WTC11 (cell line): ENCODE results near the gene PTGS1. TPM values are rescaled to one million over a fixed set of nuclear protein-coding genes. Genes with fewer than 3 reads are reported as not detected.

Experiments used
- ATAC-seq: fragments of 200-7000 bp; cut with Tn5 transposase; 2 replicates; pipeline ENCODE4 v1.10.0; 2021; ENCODE audit warnings: mild to moderate bottlenecking, moderate library complexity
- CTCF ChIA-PET: fragments of 300-600 bp; sonication (Branson Sonifier 250); formaldehyde crosslinking; loops from one replicate; lab custom pipeline; 2021; ENCODE audit warnings: antibody characterized with exemption; lab: Charles Lee
- POLR2A ChIA-PET: fragments of 350-600 bp; sonication (Branson Sonifier 250); formaldehyde crosslinking; loops from one replicate; lab custom pipeline; 2021; ENCODE audit warnings: antibody characterized with exemption; lab: Charles Lee
- DNase-seq: peaks from one replicate; pipeline ENCODE4 v3.0.0; 2021; ENCODE audit warnings: low spot score
- H3K27ac Mint-ChIP-seq: 2 replicates; pipeline ENCODE4 v1.8.0; 2021; ENCODE audit warnings: mixed read lengths
- H3K27me3 Mint-ChIP-seq: 2 replicates; pipeline ENCODE4 v1.8.0; 2021; ENCODE audit warnings: low read depth, mild to moderate bottlenecking, moderate library complexity, mixed read lengths
- H3K36me3 Mint-ChIP-seq: 2 replicates; pipeline ENCODE4 v1.8.0; 2021; ENCODE audit warnings: mixed read lengths
- H3K4me1 Mint-ChIP-seq: 2 replicates; pipeline ENCODE4 v1.8.0; 2022; ENCODE audit warnings: mixed read lengths
- H3K4me3 Mint-ChIP-seq: 2 replicates; pipeline ENCODE4 v1.8.0; 2021; ENCODE audit warnings: mild to moderate bottlenecking, moderate library complexity, mixed read lengths
- H3K9me3 Mint-ChIP-seq: 2 replicates; pipeline ENCODE4 v1.8.0; 2021; ENCODE audit warnings: mixed read lengths
- CTCF ChIP-seq: fragments of 200-600 bp; IDR thresholded peaks from 2 replicates; pipeline ENCODE4 v1.8.0; 2022; ENCODE audit warnings: antibody characterized with exemption
- E2F4 ChIP-seq: sonication (generic); formaldehyde crosslinking; IDR thresholded peaks from 2 replicates; pipeline ENCODE4 v1.8.1; 2022; ENCODE audit warnings: low read depth, mild to moderate bottlenecking, moderate library complexity, missing genetic modification reagents, borderline replicate concordance
- GTF2I ChIP-seq: fragments of 250-450 bp; sonication (Bioruptor Pico); conservative IDR thresholded peaks from 2 replicates; pipeline ENCODE4 v1.4.0; 2021; ENCODE audit warnings: mild to moderate bottlenecking
- IRF2 ChIP-seq: sonication (generic); formaldehyde crosslinking; IDR thresholded peaks from 2 replicates; pipeline ENCODE4 v1.8.0; 2022; ENCODE audit warnings: low read depth, missing genetic modification reagents, borderline replicate concordance
- JUN ChIP-seq: sonication (generic); formaldehyde crosslinking; IDR thresholded peaks from 2 replicates; pipeline ENCODE4 v1.8.0; 2023; ENCODE audit warnings: mild to moderate bottlenecking, missing genetic modification reagents
- KAT7 ChIP-seq: sonication (generic); formaldehyde crosslinking; IDR thresholded peaks from 2 replicates; pipeline ENCODE4 v1.8.1; 2023; ENCODE audit warnings: missing genetic modification reagents, mild to moderate bottlenecking, borderline replicate concordance
- MXD4 ChIP-seq: fragments of 250-450 bp; sonication (Bioruptor Pico); IDR thresholded peaks from 2 replicates; pipeline ENCODE4 v1.8.0; 2021; ENCODE audit warnings: mild to moderate bottlenecking, moderate library complexity, borderline replicate concordance
- MYBL2 ChIP-seq: sonication (generic); formaldehyde crosslinking; IDR thresholded peaks from 2 replicates; pipeline ENCODE4 v1.8.1; 2023; ENCODE audit warnings: mild to moderate bottlenecking, moderate library complexity, missing genetic modification reagents
- NR1H2 ChIP-seq: sonication (generic); formaldehyde crosslinking; IDR thresholded peaks from 2 replicates; pipeline ENCODE4 v1.9.0; 2021; ENCODE audit warnings: mild to moderate bottlenecking, moderate library complexity, missing genetic modification reagents
- OVOL2 ChIP-seq: fragments of 250-450 bp; sonication (Bioruptor Pico); IDR thresholded peaks from 2 replicates; pipeline ENCODE4 v1.9.0; 2021; ENCODE audit warnings: mild to moderate bottlenecking, borderline replicate concordance
- TEAD1 ChIP-seq: sonication (generic); formaldehyde crosslinking; IDR thresholded peaks from 2 replicates; pipeline ENCODE4 v1.8.0; 2022; ENCODE audit warnings: mild to moderate bottlenecking, missing genetic modification reagents
- ZMAT4 ChIP-seq: fragments of 250-450 bp; sonication (Bioruptor Pico); IDR thresholded peaks from 2 replicates; pipeline ENCODE4 v1.9.0; 2021; ENCODE audit warnings: mild to moderate bottlenecking
- ZNF121 ChIP-seq: sonication (generic); formaldehyde crosslinking; IDR thresholded peaks from 2 replicates; pipeline ENCODE4 v1.8.0; 2023; ENCODE audit warnings: missing genetic modification reagents
- ZNF219 ChIP-seq: sonication (generic); formaldehyde crosslinking; IDR thresholded peaks from 2 replicates; pipeline ENCODE4 v1.8.0; 2023; ENCODE audit warnings: missing genetic modification reagents, mild to moderate bottlenecking, borderline replicate concordance
- ZNF396 ChIP-seq: fragments of 250-450 bp; sonication (Bioruptor Pico); IDR thresholded peaks from 2 replicates; pipeline ENCODE4 v1.8.0; 2021; ENCODE audit warnings: mild to moderate bottlenecking, moderate library complexity, borderline replicate concordance
- ZNF423 ChIP-seq: fragments of 250-450 bp; sonication (Bioruptor Pico); IDR thresholded peaks from 2 replicates; pipeline ENCODE4 v2.1.2; 2022; ENCODE audit warnings: mild to moderate bottlenecking, moderate library complexity
- ZNF425 ChIP-seq: fragments of 250-450 bp; sonication (Bioruptor Pico); conservative IDR thresholded peaks from 2 replicates; pipeline ENCODE4 v1.9.0; 2021; ENCODE audit warnings: mild to moderate bottlenecking
- total RNA-seq: library from RNA; stranded (reverse); gene quantifications from 3 replicates; pipeline ENCODE4 v1.2.3, GENCODE V29; 2021
- TF ChIP-seq, protein P1 (sequence below): sonication (generic); formaldehyde crosslinking; IDR thresholded peaks from 2 replicates; pipeline ENCODE4 v1.8.1; 2023; ENCODE audit warnings: mild to moderate bottlenecking, missing genetic modification reagents, moderate library complexity
- TF ChIP-seq, protein P2 (sequence below): sonication (generic); formaldehyde crosslinking; IDR thresholded peaks from 2 replicates; pipeline ENCODE4 v1.8.1; 2022; ENCODE audit warnings: mild to moderate bottlenecking, missing genetic modification reagents, moderate library complexity, borderline replicate concordance

The PTGS1 gene
- total RNA-seq, 1 experiment from 2014 or later = 1.0 TPM

- no peak overlapping the region for H3K27ac Mint-ChIP-seq
- H3K4me1 Mint-ChIP-seq = peaks cover 66% of the 10 kb centered on the region
- TF ChIP-seq OVOL2 = no peak
- TF ChIP-seq ZNF396 (CRISPR knock-in tag) = no peak
- TF ChIP-seq ZNF425 (CRISPR knock-in tag) = no peak
- no peak for TF ChIP-seq MYBL2 (CRISPR knock-in tag)
- TF ChIP-seq, protein P1, sequence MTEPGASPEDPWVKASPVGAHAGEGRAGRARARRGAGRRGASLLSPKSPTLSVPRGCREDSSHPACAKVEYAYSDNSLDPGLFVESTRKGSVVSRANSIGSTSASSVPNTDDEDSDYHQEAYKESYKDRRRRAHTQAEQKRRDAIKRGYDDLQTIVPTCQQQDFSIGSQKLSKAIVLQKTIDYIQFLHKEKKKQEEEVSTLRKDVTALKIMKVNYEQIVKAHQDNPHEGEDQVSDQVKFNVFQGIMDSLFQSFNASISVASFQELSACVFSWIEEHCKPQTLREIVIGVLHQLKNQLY (CRISPR knock-in tag) = no peak
- ChIA-PET POLR2A (no interaction called here), CTCF (interaction anchor here (2.0 to 6.6 kb wide), 3 partner anchors 16 to 235 kb away, joined by 5 to 71 read pairs (median 39); no protein-coding TSS in a partner anchor)
- no peak for ATAC-seq
- H3K27me3 Mint-ChIP-seq = peaks cover 8% of the 10 kb centered on the region; the same call in 1 of the 2 replicates
- H3K36me3 Mint-ChIP-seq = no peaks in the 10 kb centered on the region
- no peak overlapping the region for H3K4me3 Mint-ChIP-seq
- H3K9me3 Mint-ChIP-seq = no peaks in the 10 kb centered on the region
- DNase-seq = no peak
Measured at GRCh38 chr9:122334916-122335315, 35.9 kb upstream of the PTGS1 start.

GRCh38 chr9:122336189-122336588 is 34.6 kb upstream of the PTGS1 start:
- ATAC-seq (no peak), DNase-seq (no peak)
- ChIA-PET POLR2A (interaction anchor here (1.7 kb wide), 1 partner anchor 10 kb away, joined by 7 read pairs; no protein-coding TSS in a partner anchor), CTCF (interaction anchor here (0.5 to 6.6 kb wide), 7 partner anchors 10 to 475 kb away, joined by 3 to 71 read pairs (median 21); partner anchors contain the start of genes MRRF and RBM18)
- H3K27me3 Mint-ChIP-seq = peaks cover 8% of the 10 kb centered on the region; the same call in 1 of the 2 replicates
- H3K9me3 Mint-ChIP-seq = no peaks in the 10 kb centered on the region
- no peaks in the 10 kb centered on the region for H3K36me3 Mint-ChIP-seq
- peaks cover 68% of the 10 kb centered on the region for H3K4me1 Mint-ChIP-seq
- H3K4me3 Mint-ChIP-seq = no peak overlapping the region
- H3K27ac Mint-ChIP-seq = peak overlapping the region; percentile 24
- TF ChIP-seq JUN (CRISPR knock-in tag) (no peak), KAT7 (no peak), ZNF219 (no peak), IRF2 (CRISPR knock-in tag) (no peak), CTCF (no peak)

- Mint-ChIP-seq H3K4me3 (peak overlapping the region; percentile 55), H3K4me1 (peaks cover 66% of the 10 kb centered on the region), H3K27me3 (peaks cover 8% of the 10 kb centered on the region; the same call in 1 of the 2 replicates), H3K36me3 (no peaks in the 10 kb centered on the region), H3K9me3 (no peaks in the 10 kb centered on the region), H3K27ac (0 out of 2 replicates have a peak overlapping the region, but pooled peaks have one; percentile 23)
- ChIA-PET POLR2A (interaction anchor here (1.3 to 1.7 kb wide), 2 partner anchors 9 to 72 kb away, joined by 3 to 7 read pairs; partner anchors contain the start of genes MRRF and RBM18), CTCF (interaction anchor here (0.6 to 6.6 kb wide), 10 partner anchors 9 to 242 kb away, joined by 3 to 71 read pairs (median 12); partner anchors contain the start of genes MRRF and RBM18)
- TF ChIP-seq ZNF423 = no peak
- TF ChIP-seq ZNF219 = no peak
- no peak for TF ChIP-seq ZNF396 (CRISPR knock-in tag)
- TF ChIP-seq ZMAT4 = no peak
- no peak for TF ChIP-seq NR1H2 (CRISPR knock-in tag)
- TF ChIP-seq ZNF121 (CRISPR knock-in tag) = no peak
- TF ChIP-seq MXD4 = no peak
- TF ChIP-seq, protein P2, sequence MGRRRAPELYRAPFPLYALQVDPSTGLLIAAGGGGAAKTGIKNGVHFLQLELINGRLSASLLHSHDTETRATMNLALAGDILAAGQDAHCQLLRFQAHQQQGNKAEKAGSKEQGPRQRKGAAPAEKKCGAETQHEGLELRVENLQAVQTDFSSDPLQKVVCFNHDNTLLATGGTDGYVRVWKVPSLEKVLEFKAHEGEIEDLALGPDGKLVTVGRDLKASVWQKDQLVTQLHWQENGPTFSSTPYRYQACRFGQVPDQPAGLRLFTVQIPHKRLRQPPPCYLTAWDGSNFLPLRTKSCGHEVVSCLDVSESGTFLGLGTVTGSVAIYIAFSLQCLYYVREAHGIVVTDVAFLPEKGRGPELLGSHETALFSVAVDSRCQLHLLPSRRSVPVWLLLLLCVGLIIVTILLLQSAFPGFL (CRISPR knock-in tag) = no peak
- no peak for TF ChIP-seq GTF2I (CRISPR knock-in tag)
- no peak for TF ChIP-seq TEAD1 (CRISPR knock-in tag)
- no peak for TF ChIP-seq E2F4 (CRISPR knock-in tag)
- ATAC-seq (peak; percentile 62), DNase-seq (no peak)
Measured at GRCh38 chr9:122336866-122337555, 33.8 kb upstream of the PTGS1 start.
